ENCODE results near the gene NPAS2.

NPAS2 gene

DNA sequence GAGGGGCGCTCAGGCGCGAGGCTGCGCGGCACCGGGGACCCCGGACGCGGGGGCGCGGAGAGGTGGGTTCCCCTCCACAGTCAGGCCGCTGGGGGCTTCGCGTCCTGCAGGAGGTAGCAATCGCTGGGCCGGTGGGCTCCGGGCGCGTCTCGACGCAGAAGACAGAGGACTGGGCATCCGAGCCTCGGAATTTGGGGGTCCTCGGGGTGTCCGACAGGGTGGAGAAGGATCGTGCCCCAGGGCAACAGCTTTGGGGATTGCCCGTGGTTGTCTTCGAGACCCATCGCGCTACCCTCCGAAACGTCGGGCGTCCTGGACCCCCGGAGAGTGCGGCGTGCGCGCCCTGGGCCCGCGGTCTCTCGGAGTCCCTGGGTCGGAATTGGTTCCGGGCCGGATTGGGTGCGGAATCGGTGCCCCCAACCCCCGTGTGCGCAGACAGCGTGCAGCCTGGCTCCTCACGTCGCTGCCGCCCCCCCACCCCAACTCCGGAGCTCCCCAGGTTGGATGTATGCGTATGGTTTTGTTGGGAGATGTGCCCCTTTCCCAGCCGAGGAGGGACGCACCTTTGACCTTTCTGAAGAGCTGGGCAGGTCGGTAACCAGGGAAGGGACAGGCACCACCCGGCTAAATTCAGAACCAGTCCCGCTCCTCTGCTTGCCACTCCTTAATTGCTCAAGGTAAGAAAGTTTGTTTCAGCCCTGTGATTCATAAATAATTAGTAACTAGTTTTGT, 750 bp downstream of the NPAS2 start:
- TF ChIP-seq, protein P1, sequence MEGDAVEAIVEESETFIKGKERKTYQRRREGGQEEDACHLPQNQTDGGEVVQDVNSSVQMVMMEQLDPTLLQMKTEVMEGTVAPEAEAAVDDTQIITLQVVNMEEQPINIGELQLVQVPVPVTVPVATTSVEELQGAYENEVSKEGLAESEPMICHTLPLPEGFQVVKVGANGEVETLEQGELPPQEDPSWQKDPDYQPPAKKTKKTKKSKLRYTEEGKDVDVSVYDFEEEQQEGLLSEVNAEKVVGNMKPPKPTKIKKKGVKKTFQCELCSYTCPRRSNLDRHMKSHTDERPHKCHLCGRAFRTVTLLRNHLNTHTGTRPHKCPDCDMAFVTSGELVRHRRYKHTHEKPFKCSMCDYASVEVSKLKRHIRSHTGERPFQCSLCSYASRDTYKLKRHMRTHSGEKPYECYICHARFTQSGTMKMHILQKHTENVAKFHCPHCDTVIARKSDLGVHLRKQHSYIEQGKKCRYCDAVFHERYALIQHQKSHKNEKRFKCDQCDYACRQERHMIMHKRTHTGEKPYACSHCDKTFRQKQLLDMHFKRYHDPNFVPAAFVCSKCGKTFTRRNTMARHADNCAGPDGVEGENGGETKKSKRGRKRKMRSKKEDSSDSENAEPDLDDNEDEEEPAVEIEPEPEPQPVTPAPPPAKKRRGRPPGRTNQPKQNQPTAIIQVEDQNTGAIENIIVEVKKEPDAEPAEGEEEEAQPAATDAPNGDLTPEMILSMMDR (conservative IDR thresholded peaks at IDR 0.05; ENCODE audit: low read length) = no peak
- DNase-seq (ENCODE audit: low read depth) = no peak
- peak overlapping the region; percentile 73 for H3K4me3 ChIP-seq (ENCODE audit: low read length)

DNA sequence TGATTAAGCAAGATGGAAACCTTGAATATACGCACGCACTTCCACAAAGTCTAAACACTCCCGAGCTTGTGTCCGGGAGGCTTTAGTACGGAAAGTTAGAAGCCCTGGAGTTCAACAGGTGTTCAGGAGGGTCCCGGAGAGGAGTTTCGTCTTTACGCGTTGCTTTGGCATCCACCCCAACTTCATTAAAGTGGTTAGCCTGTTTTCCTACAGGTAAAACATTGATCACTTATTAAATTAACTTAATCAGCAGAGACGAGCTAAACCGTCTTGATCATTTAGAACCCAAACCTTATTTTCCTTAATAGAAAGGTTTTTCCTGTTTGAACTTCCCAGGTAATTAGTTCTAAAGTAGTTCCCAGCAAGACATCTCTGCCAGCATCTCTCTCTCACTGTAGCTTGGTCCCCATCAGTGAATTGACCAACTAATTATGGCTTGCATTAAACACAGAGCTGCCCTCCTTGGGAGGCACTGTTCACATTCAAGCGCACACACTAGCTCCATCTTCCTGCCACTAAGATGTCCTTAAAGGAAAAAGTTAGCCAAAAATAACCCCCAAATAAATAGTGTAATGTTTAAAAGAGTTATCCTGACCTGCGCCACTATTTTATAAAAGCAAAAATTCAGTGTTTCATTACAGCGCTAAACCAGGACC, 1.4 kb downstream of the NPAS2 start:
- peak overlapping the region; percentile 73 for H3K4me3 ChIP-seq (ENCODE audit: low read length)
- no peak for DNase-seq (ENCODE audit: low read depth)

DNA sequence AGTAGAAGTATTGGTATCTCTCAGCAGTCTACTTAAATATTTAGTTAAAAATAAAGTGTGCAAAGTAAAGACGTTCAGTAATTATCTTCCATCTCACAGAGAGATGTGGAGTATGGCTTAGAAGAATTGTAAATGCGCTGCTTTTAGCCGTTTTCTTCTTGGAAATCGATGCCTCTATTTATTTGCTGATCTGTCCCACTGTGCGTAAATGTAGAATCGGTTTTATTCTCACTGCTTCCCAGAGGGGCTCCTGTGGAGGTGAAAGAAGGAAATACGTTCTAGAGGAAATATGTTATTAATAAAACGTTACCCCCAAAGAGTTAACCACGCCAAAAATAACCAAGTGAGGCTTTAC, 1.9 kb downstream of the NPAS2 start:
- no peak for DNase-seq (ENCODE audit: low read depth)
- no peak overlapping the region for H3K4me3 ChIP-seq (ENCODE audit: low read length)
- TF ChIP-seq, protein P1 (conservative IDR thresholded peaks at IDR 0.05; ENCODE audit: low read length) = no peak

More for the DNA sequence above, 1.4 kb downstream of the NPAS2 start:
- TF ChIP-seq, protein P1 (conservative IDR thresholded peaks at IDR 0.05; ENCODE audit: low read length) = no peak; the same call in 1 of the 2 replicates

DNA sequence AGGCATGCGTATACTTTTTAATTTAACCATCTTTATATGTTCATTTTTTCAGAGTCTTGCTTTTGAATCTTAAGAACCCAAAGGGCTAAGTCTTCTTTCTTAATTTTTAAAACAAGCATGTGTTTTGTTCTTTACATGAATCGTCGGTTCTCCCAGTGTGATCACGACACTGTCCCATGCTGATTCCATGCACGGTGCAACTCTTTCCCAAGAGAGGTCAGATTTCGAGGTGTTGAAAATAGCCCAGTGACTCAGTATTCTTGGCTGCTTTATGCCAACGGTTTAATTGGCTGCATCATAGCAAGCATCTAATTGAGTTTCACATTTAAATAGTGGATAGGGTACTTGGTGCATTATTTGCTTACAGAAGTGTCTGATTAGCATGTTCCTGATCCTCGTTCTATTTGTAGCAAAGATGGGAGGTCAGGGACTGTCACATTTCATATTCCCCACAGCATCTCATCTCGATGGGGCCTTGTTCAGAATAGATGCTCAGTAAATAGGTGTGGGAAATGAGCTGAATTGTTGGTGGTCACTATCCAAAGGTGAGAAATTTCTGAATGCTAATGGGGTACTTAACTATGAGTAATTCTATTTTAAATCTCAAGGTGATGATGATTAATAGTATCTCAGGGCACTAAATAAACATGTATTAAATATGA, 2.8 kb downstream of the NPAS2 start:
- TF ChIP-seq, protein P1 (conservative IDR thresholded peaks at IDR 0.05; ENCODE audit: low read length) = no peak
- H3K4me3 ChIP-seq (ENCODE audit: low read length) = no peak overlapping the region
- peak; percentile 62 for DNase-seq (ENCODE audit: low read depth)

DNA sequence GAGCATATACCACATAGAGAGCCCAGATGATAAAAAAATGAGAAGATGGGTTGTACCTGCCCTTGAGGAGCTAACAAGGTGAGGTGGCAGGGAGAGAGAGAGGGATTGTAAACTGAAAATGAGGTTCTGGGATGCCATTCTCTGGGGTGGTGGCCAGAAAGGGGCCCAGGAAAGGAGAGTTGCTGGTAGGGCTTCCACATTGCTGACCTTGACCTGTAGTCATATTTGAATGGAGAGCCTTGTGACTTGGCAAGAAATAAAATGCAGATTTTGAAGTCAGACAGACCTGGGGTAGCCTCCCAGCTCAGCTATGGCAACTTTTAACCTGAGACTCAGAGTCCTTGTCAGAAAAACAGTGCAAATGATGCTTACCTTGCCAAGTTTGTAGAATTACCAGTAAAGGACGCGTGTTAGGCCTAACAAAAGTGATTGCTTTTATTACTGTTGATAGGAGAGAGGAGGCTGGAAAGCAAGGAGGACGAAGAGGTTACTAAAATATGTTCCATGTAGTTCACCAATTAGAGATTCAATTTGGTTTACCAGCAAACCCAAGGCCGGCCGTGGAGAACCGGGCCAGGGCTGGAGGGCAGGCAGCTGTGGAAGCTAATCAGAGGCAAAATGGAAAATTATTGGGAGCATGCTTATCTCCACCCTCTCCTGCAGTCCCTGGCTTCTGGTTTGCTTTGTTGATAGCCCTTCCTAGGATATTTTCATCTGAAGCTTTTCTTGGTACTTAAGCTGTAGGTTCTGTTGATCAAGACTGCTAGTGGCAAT, 3.9 kb downstream of the NPAS2 start:
- TF ChIP-seq, protein P1 (conservative IDR thresholded peaks at IDR 0.05; ENCODE audit: low read length) = no peak
- DNase-seq (ENCODE audit: low read depth) = no peak
- no peak overlapping the region for H3K4me3 ChIP-seq (ENCODE audit: low read length)

DNA sequence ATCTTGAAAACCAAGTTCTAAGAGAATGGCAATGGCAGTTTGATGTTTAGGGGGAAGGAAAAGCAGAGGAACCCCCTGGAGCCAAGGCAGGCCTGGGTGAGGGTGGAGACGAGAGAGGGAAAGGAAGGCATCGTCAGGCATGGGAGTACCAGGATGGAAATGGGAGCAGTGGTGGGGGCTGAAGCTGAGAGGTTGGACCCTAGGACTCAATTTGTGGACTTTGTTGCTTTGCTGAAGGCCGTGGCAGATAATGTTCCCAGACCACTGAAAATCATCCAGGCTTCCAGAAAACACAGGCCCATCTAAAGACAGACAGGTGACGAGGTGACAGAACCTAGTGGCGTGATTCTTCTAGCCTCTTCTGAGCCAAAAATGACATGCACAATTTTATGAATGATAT, 4.9 kb downstream of the NPAS2 start:
- TF ChIP-seq, protein P1 (conservative IDR thresholded peaks at IDR 0.05; ENCODE audit: low read length) = no peak
- no peak for DNase-seq (ENCODE audit: low read depth)
- H3K4me3 ChIP-seq (ENCODE audit: low read length) = no peak overlapping the region

Data from AG10803 (cell line).